Measurements from ENCODE around the gene PLCB1. TPM values are rescaled to one million over a fixed set of nuclear protein-coding genes. Genes with fewer than 3 reads are reported as not detected.
"Not testable (repeated sequence)": the region's sequence is repeated elsewhere in the genome, so short reads cannot be mapped to it uniquely, and the experiment has no call there.

The PLCB1 gene
- total RNA-seq, 1 experiment from 2014 or later: 5.8 TPM

GRCh38 chr20:8627340-8628004 lies 495.4 kb downstream of the PLCB1 start:
- DNase-seq: no peak
- no peak overlapping the region for H3K4me3 ChIP-seq (ENCODE audit: insufficient read depth, low read depth, low read length)
- no peaks in the 10 kb centered on the region for H3K27me3 ChIP-seq (ENCODE audit: control insufficient read depth, insufficient read depth, low read length)
- H3K36me3 ChIP-seq (replicated peaks; ENCODE audit: control insufficient read depth, insufficient read depth, low read length): no peaks in the 10 kb centered on the region

DNA sequence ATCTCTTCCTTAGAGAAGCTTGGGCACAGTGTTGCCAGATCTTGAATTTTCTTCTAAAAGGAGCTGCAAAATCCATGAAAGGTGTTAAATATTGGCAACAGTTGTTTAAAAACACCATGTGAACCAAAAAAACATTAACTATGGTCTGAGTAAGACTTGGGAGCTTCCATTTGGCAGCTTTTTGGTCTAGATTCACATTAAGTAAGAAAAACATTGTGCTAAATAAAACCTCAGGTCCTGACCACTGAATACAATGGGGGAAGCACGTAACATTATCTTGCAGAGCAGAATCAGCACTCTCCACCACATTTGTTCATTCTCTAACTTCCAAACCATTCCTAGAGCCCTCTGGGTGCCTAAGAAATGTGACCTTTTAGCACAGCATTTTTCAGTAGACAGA lies 499.2 kb downstream of the PLCB1 start:
- Histone ChIP-seq H3K27me3 (ENCODE audit: control insufficient read depth, insufficient read depth, low read length) (no peaks in the 10 kb centered on the region), H3K4me3 (ENCODE audit: insufficient read depth, low read depth, low read length) (no peak overlapping the region), H3K36me3 (replicated peaks; ENCODE audit: control insufficient read depth, insufficient read depth, low read length) (no peaks in the 10 kb centered on the region)
- DNase-seq: no peak

DNA sequence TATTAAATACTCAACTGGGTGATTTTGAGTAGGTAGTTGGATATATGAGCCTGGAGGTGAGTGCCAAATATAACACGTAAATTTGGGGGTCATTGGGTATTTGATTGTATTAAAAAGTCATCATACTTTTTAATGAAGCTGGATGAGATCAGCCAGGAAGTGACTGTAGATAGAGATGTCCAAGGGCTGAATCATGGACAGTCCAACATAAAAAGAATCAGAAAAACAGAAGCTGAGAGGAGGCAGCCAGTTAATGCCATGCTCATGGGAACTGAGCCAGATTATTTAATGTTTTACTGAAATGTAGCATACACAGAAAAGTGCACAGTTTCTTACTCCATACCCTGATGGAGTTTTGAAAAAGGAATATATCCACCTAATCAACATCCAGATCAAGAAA lies 501.3 kb downstream of the PLCB1 start:
- Histone ChIP-seq H3K27me3 (ENCODE audit: control insufficient read depth, insufficient read depth, low read length) (no peaks in the 10 kb centered on the region), H3K36me3 (replicated peaks; ENCODE audit: control insufficient read depth, insufficient read depth, low read length) (no peaks in the 10 kb centered on the region), H3K4me3 (ENCODE audit: insufficient read depth, low read depth, low read length) (no peak overlapping the region)
- DNase-seq: no peak

GRCh38 chr20:8635048-8635572 lies 503.0 kb downstream of the PLCB1 start:
- H3K4me3 ChIP-seq (ENCODE audit: insufficient read depth, low read depth, low read length): no peak overlapping the region

GRCh38 chr20:8635837-8636236 lies 503.8 kb downstream of the PLCB1 start:
- H3K27me3 ChIP-seq (ENCODE audit: control insufficient read depth, insufficient read depth, low read length): no peaks in the 10 kb centered on the region
- H3K4me3 ChIP-seq (ENCODE audit: insufficient read depth, low read depth, low read length): no peak overlapping the region
- no peaks in the 10 kb centered on the region for H3K36me3 ChIP-seq (replicated peaks; ENCODE audit: control insufficient read depth, insufficient read depth, low read length)
- DNase-seq: no peak

More at GRCh38 chr20:8635048-8635572, 503.0 kb downstream of the PLCB1 start:
- Histone ChIP-seq H3K36me3 (replicated peaks; ENCODE audit: control insufficient read depth, insufficient read depth, low read length) (no peaks in the 10 kb centered on the region), H3K27me3 (ENCODE audit: control insufficient read depth, insufficient read depth, low read length) (no peaks in the 10 kb centered on the region)
- DNase-seq: no peak

GRCh38 chr20:8639112-8639778 lies 507.2 kb downstream of the PLCB1 start:
- H3K27me3 ChIP-seq (ENCODE audit: control insufficient read depth, insufficient read depth, low read length): no peaks in the 10 kb centered on the region
- no peaks in the 10 kb centered on the region for H3K36me3 ChIP-seq (replicated peaks; ENCODE audit: control insufficient read depth, insufficient read depth, low read length)
- DNase-seq: no peak
- no peak overlapping the region for H3K4me3 ChIP-seq (ENCODE audit: insufficient read depth, low read depth, low read length)

- no peaks in the 10 kb centered on the region for H3K27me3 ChIP-seq (ENCODE audit: control insufficient read depth, insufficient read depth, low read length)
- no peaks in the 10 kb centered on the region for H3K36me3 ChIP-seq (replicated peaks; ENCODE audit: control insufficient read depth, insufficient read depth, low read length)
- DNase-seq: no peak
- no peak overlapping the region for H3K4me3 ChIP-seq (ENCODE audit: insufficient read depth, low read depth, low read length)
Measured at GRCh38 chr20:8640461-8640860, 508.4 kb downstream of the PLCB1 start.

DNA sequence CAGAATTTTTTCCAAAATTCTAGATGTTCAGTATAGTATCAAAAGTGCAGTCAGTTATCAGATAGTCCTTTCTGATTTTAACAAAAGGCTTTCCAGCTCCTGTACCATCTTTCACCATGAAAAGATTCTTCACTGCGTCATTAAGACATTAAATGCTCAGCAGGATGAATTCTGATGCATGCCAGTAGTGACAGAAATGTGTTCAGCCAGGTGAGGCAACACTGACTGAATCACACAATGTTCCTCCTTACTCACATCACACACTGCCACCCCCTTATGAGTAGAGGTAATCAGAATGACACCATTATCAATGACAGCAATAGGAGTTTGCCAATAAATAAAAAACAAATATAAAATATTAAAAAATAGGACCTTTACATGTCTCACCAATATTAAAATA lies 510.2 kb downstream of the PLCB1 start:
- no peaks in the 10 kb centered on the region for H3K27me3 ChIP-seq (ENCODE audit: control insufficient read depth, insufficient read depth, low read length)
- no peak overlapping the region for H3K4me3 ChIP-seq (ENCODE audit: insufficient read depth, low read depth, low read length)
- no peak for DNase-seq
- no peaks in the 10 kb centered on the region for H3K36me3 ChIP-seq (replicated peaks; ENCODE audit: control insufficient read depth, insufficient read depth, low read length)

DNA sequence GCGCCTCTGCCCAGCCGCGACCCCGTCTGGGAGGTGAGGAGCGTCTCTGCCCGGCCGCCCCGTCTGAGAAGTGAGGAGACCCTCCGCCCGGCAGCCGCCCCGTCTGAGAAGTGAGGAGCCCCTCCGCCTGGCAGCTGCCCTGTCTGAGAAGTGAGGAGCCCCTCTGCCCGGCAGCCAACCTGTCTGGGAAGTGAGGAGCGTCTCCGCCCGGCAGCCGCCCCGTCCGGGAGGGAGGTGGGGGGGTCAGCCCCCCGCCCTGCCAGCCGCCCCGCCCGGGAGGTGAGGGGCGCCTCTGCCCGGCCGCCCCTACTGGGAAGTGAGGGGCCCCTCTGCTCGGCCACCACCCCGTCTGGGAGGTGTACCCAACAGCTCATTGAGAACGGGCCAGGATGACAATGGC lies 512.4 kb downstream of the PLCB1 start:
- not testable (repeated sequence) for H3K4me3 ChIP-seq (ENCODE audit: insufficient read depth, low read depth, low read length); DNase-seq; H3K27me3 ChIP-seq (ENCODE audit: control insufficient read depth, insufficient read depth, low read length); H3K36me3 ChIP-seq (replicated peaks; ENCODE audit: control insufficient read depth, insufficient read depth, low read length)

DNA sequence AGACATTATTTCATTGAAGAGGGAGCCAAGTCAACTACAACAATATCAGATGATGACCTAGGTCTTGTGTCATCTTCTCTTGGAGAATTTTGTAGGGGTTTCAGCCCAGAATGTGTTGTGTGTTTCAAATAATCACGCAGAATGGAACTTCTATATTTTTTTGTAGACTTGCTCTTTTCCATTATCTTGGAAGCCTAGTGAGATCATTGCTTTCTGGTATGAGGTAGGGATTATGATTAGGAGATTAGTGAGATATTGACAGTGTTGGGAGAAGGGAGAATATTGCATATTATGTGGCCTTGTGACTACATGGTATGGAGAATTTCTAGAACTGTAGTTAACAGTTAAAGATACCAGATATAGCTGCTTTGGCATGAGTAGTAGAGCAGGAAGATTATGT lies 513.3 kb downstream of the PLCB1 start:
- DNase-seq: no peak
- Histone ChIP-seq H3K36me3 (replicated peaks; ENCODE audit: control insufficient read depth, insufficient read depth, low read length) (no peaks in the 10 kb centered on the region; the same call in 1 of the 2 replicates), H3K27me3 (ENCODE audit: control insufficient read depth, insufficient read depth, low read length) (no peaks in the 10 kb centered on the region), H3K4me3 (ENCODE audit: insufficient read depth, low read depth, low read length) (no peak overlapping the region)

- H3K27me3 ChIP-seq (ENCODE audit: control insufficient read depth, insufficient read depth, low read length): no peaks in the 10 kb centered on the region
- no peak overlapping the region for H3K4me3 ChIP-seq (ENCODE audit: insufficient read depth, low read depth, low read length)
- DNase-seq: no peak
- no peaks in the 10 kb centered on the region; the same call in 1 of the 2 replicates for H3K36me3 ChIP-seq (replicated peaks; ENCODE audit: control insufficient read depth, insufficient read depth, low read length)
Measured at GRCh38 chr20:8646033-8646441, 514.0 kb downstream of the PLCB1 start.

- DNase-seq: no peak
- H3K27me3 ChIP-seq (ENCODE audit: control insufficient read depth, insufficient read depth, low read length): no peaks in the 10 kb centered on the region
- no peak overlapping the region for H3K4me3 ChIP-seq (ENCODE audit: insufficient read depth, low read depth, low read length)
- no peaks in the 10 kb centered on the region; the same call in 1 of the 2 replicates for H3K36me3 ChIP-seq (replicated peaks; ENCODE audit: control insufficient read depth, insufficient read depth, low read length)
Measured at GRCh38 chr20:8646716-8647115, 514.6 kb downstream of the PLCB1 start.

DNA sequence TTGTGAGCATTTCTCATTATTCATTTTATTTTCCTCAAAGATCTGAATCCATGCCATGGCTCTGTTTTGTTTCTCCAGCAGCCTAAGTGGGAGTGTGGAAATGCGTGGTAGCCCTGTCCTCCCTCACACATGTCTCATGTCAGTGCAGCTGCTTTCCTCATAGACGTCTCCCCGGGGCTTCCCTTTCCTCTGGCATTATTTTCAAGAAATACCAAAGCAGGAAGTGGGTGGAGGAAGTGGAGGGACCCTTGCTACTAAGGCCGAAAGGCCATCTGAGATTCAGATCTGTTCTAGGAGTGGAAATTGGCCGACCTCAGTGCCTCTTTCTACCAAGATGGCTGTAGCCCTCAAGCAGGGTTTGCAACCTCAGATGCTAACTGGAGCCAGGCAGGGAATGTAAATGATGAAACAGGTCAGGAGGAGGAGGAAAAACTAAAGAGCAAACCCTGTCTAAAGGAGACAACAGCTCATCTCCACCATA lies 515.9 kb downstream of the PLCB1 start:
- H3K27me3 ChIP-seq (ENCODE audit: control insufficient read depth, insufficient read depth, low read length): no peaks in the 10 kb centered on the region
- no peak for DNase-seq
- no peak overlapping the region for H3K4me3 ChIP-seq (ENCODE audit: insufficient read depth, low read depth, low read length)
- no peaks in the 10 kb centered on the region; the same call in 1 of the 2 replicates for H3K36me3 ChIP-seq (replicated peaks; ENCODE audit: control insufficient read depth, insufficient read depth, low read length)

DNA sequence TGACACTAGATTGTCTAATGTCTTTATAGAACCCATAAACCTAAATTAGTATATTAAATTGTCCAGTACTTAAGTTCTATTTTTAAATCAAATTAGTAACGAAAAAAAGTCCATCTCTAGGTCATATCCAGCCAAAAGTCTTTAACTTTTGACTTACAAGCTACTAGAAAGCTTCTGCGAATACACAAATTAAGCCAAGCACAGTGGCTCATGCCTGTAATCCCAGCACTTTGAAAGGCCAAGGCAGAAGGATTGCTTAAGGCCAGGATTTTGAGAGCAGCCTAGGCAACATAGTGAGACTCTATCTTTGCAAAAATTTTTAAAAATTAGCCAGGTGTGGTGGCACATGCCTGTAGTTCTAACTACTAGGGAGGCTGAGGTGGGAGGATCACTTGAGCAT lies 516.4 kb downstream of the PLCB1 start:
- no peaks in the 10 kb centered on the region; the same call in 1 of the 2 replicates for H3K36me3 ChIP-seq (replicated peaks; ENCODE audit: control insufficient read depth, insufficient read depth, low read length)
- no peak overlapping the region for H3K4me3 ChIP-seq (ENCODE audit: insufficient read depth, low read depth, low read length)
- no peaks in the 10 kb centered on the region for H3K27me3 ChIP-seq (ENCODE audit: control insufficient read depth, insufficient read depth, low read length)
- no peak for DNase-seq

DNA sequence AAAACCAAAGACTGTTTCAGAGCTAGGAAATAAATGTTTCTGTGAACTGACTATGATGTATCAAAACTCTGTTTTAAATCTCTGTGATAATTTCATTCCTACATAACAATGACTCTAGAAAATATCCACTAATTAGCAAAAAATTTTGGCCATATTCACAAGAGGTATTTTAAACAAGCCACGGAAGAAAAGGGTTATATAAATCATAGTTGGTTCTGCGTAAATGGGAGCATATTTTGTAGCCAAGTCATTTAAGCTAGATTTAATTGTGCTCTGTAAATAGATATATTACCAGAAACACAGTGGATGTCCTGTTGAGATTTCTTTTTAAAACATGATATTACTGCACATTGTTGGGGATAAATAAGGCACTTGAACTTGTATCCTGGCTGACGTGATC lies 520.3 kb downstream of the PLCB1 start:
- H3K4me3 ChIP-seq (ENCODE audit: insufficient read depth, low read depth, low read length): no peak overlapping the region
- no peaks in the 10 kb centered on the region for H3K27me3 ChIP-seq (ENCODE audit: control insufficient read depth, insufficient read depth, low read length)
- H3K36me3 ChIP-seq (replicated peaks; ENCODE audit: control insufficient read depth, insufficient read depth, low read length): no peaks in the 10 kb centered on the region; the same call in 1 of the 2 replicates
- DNase-seq: no peak

Measured in H7 (cell line).